Cardiac muscle cell (in vitro differentiated cells and primary cell): Measurements from ENCODE around the gene GALK1. TPM values are rescaled to one million over a fixed set of nuclear protein-coding genes. Genes with fewer than 3 reads are reported as not detected.

ENCODE experiments used
- DNase-seq, 2 donors: peaks; one replicate each; pipeline versions ENCODE4 v3.0.0 to v3.0.0-alpha.2; 2010 to 2017; ENCODE audit warnings: low read depth in 1 of 2, low spot score in 1 of 2
- H3K27ac ChIP-seq: fragments of 200-600 bp; sonication (generic); 2 replicates; pipeline ENCODE4 v1.5.1; 2016
- H3K27me3 ChIP-seq: fragments of 200-600 bp; sonication (generic); 2 replicates; pipeline ENCODE4 v1.6.0; 2016; ENCODE audit warnings: control low read depth
- H3K36me3 ChIP-seq: fragments of 200-600 bp; sonication (generic); 2 replicates; pipeline ENCODE4 v1.5.1; 2016; ENCODE audit warnings: control low read depth
- H3K4me1 ChIP-seq: fragments of 200-600 bp; sonication (generic); 2 replicates; pipeline ENCODE4 v1.8.1; 2017; ENCODE audit warnings: low read depth, mild to moderate bottlenecking, mixed run types
- H3K4me3 ChIP-seq: fragments of 200-600 bp; sonication (generic); 2 replicates; pipeline ENCODE4 v1.5.1; 2016; ENCODE audit warnings: mild to moderate bottlenecking
- H3K9me3 ChIP-seq: fragments of 200-600 bp; sonication (generic); 2 replicates; pipeline ENCODE4 v1.5.1; 2017; ENCODE audit warnings: low read depth, mild to moderate bottlenecking, control low read depth
- CTCF ChIP-seq: IDR thresholded peaks from 2 replicates; pipeline ENCODE4 v1.5.1; 2012; ENCODE audit warnings: low read depth, mild to moderate bottlenecking, low read length
- polyA plus RNA-seq: library from polyadenylated mRNA; unstranded; fragments of >200 nt; fragmentation: Nextera tagmentation; extraction: Ambion mirVana; gene quantifications from 2 replicates; pipeline ENCODE4 v1.2.1, GENCODE V29; 2016
- total RNA-seq: library from RNA; depleted of rRNA; stranded (reverse); fragments of >200 nt; gene quantifications from 2 replicates; pipeline ENCODE4 v1.2.3, GENCODE V29; 2016

The GALK1 gene
- total and polyA plus RNA-seq, 2 experiments from 2014 or later, result 42.4 to 54.0 TPM

- no peak overlapping the region for H3K27ac ChIP-seq
- no peak overlapping the region for H3K4me3 ChIP-seq
- no peaks in the 10 kb centered on the region for H3K36me3 ChIP-seq
- no peaks in the 10 kb centered on the region for H3K27me3 ChIP-seq
- H3K4me1 ChIP-seq, result no peaks in the 10 kb centered on the region
- no peak for TF ChIP-seq CTCF
- no peak for DNase-seq
- no peaks in the 10 kb centered on the region for H3K9me3 ChIP-seq
Observed at GRCh38 chr17:75737133-75737962, 27.6 kb downstream of the GALK1 start.

GRCh38 chr17:75736173-75736835 lies 28.7 kb downstream of the GALK1 start:
- no peak for DNase-seq
- no peak overlapping the region for H3K4me3 ChIP-seq
- H3K9me3 ChIP-seq, result no peaks in the 10 kb centered on the region
- no peaks in the 10 kb centered on the region for H3K27me3 ChIP-seq
- no peaks in the 10 kb centered on the region for H3K4me1 ChIP-seq
- no peak overlapping the region for H3K27ac ChIP-seq
- TF ChIP-seq CTCF, result no peak
- H3K36me3 ChIP-seq, result no peaks in the 10 kb centered on the region

GRCh38 chr17:75734674-75735294 lies 30.2 kb downstream of the GALK1 start:
- no peak for DNase-seq
- H3K4me3 ChIP-seq, result no peak overlapping the region
- no peaks in the 10 kb centered on the region for H3K36me3 ChIP-seq
- H3K27me3 ChIP-seq, result no peaks in the 10 kb centered on the region
- no peaks in the 10 kb centered on the region for H3K9me3 ChIP-seq
- H3K27ac ChIP-seq, result no peak overlapping the region
- TF ChIP-seq CTCF, result no peak
- no peaks in the 10 kb centered on the region for H3K4me1 ChIP-seq

GRCh38 chr17:75733471-75733870 lies 31.5 kb downstream of the GALK1 start:
- DNase-seq, result no peak
- H3K4me3 ChIP-seq, result no peak overlapping the region
- TF ChIP-seq CTCF, result no peak
- no peaks in the 10 kb centered on the region for H3K4me1 ChIP-seq
- H3K9me3 ChIP-seq, result no peaks in the 10 kb centered on the region
- no peak overlapping the region for H3K27ac ChIP-seq
- H3K27me3 ChIP-seq, result no peaks in the 10 kb centered on the region
- no peaks in the 10 kb centered on the region for H3K36me3 ChIP-seq

- Histone ChIP-seq H3K9me3 (no peaks in the 10 kb centered on the region), H3K4me3 (no peak overlapping the region), H3K4me1 (no peaks in the 10 kb centered on the region), H3K27ac (no peak overlapping the region), H3K27me3 (no peaks in the 10 kb centered on the region), H3K36me3 (no peaks in the 10 kb centered on the region)
- DNase-seq, result no peak
- no peak for TF ChIP-seq CTCF
Observed at GRCh38 chr17:75731716-75732498, 33.1 kb downstream of the GALK1 start.
